ENCODE results near the gene CSAG1. TPM values are rescaled to one million over a fixed set of nuclear protein-coding genes. Genes with fewer than 3 reads are reported as not detected.
"Not testable (repeated sequence)": the region's sequence is repeated elsewhere in the genome, so short reads cannot be mapped to it uniquely, and the experiment has no call there.

Gene CSAG1
- not detected for total RNA-seq

- Histone ChIP-seq H3K27ac (no peak within 1 kb of the TSS), H3K4me1 (no peaks in the 10 kb centered on the region), H3K27me3 (no peaks in the 10 kb centered on the region), H3K36me3 (no peaks in the 10 kb centered on the region), H3K9me3 (no peaks in the 10 kb centered on the region), H3K4me3 (no peak within 1 kb of the TSS)
- no peak for DNase-seq (ENCODE audit: low spot score)
- TF ChIP-seq CTCF (IDR thresholded peaks at IDR 0.05) = no peak
These were observed at the start of gene CSAG1, which contains the start of gene MAGEA12 for GRCh38 chrX:152733261-152733975. Gene CSAG1, minus strand, starts transcription at chrX:152733721. Its CDS starts 1,261 bp downstream, at chrX:152732460. Gene MAGEA12, plus strand, starts transcription at chrX:152733757. Its CDS starts 2,405 bp downstream, at chrX:152736162.

GRCh38 chrX:152769549-152770289, 36.2 kb upstream of the CSAG1 start, which contains the start of gene MAGEA6:
Gene MAGEA6, minus strand, starts transcription at chrX:152769689. Its CDS starts 2,039 bp downstream, at chrX:152767650.
- H3K4me1 ChIP-seq; H3K9me3 ChIP-seq; H3K27ac ChIP-seq; H3K27me3 ChIP-seq; H3K36me3 ChIP-seq; H3K4me3 ChIP-seq; DNase-seq (ENCODE audit: low spot score): not testable (repeated sequence)

GRCh38 chrX:152766562-152766961, 33.0 kb upstream of the CSAG1 start:
- not testable (repeated sequence) for H3K36me3 ChIP-seq; H3K27ac ChIP-seq; H3K27me3 ChIP-seq; H3K4me3 ChIP-seq; DNase-seq (ENCODE audit: low spot score); H3K4me1 ChIP-seq; H3K9me3 ChIP-seq

- H3K4me3 ChIP-seq; H3K4me1 ChIP-seq; H3K36me3 ChIP-seq; H3K9me3 ChIP-seq; DNase-seq (ENCODE audit: low spot score); H3K27me3 ChIP-seq; H3K27ac ChIP-seq: not testable (repeated sequence)
These were observed 28.1 kb upstream of the CSAG1 start for GRCh38 chrX:152761582-152761981.

- H3K4me1 ChIP-seq, H3K4me3 ChIP-seq, H3K27me3 ChIP-seq, H3K36me3 ChIP-seq, H3K27ac ChIP-seq, H3K9me3 ChIP-seq: not testable (repeated sequence)
- DNase-seq (ENCODE audit: low spot score) = peak; percentile 36
These were observed 26.0 kb upstream of the CSAG1 start for GRCh38 chrX:152759544-152759943.

GRCh38 chrX:152758918-152759317, 25.4 kb upstream of the CSAG1 start, which contains the start of gene CSAG3:
Gene CSAG3, plus strand, starts transcription at chrX:152759218.
- H3K4me3 ChIP-seq, H3K9me3 ChIP-seq: not testable (repeated sequence)

GRCh38 chrX:152754871-152755270, 21.4 kb upstream of the CSAG1 start:
- not testable (repeated sequence) for H3K9me3 ChIP-seq; H3K4me3 ChIP-seq; H3K27ac ChIP-seq; H3K27me3 ChIP-seq; DNase-seq (ENCODE audit: low spot score); H3K4me1 ChIP-seq; H3K36me3 ChIP-seq

More at GRCh38 chrX:152758918-152759317, 25.4 kb upstream of the CSAG1 start, which contains the start of gene CSAG3:
- H3K27me3 ChIP-seq; H3K4me1 ChIP-seq; H3K27ac ChIP-seq; H3K36me3 ChIP-seq; DNase-seq (ENCODE audit: low spot score): not testable (repeated sequence)

GRCh38 chrX:152753686-152754650, 20.4 kb upstream of the CSAG1 start, which contains the start of gene MAGEA2:
Gene MAGEA2, minus strand, starts transcription at chrX:152753842. Its CDS starts 2,479 bp downstream, at chrX:152751363.
- H3K36me3 ChIP-seq; DNase-seq (ENCODE audit: low spot score); H3K27me3 ChIP-seq; H3K4me1 ChIP-seq; H3K27ac ChIP-seq; H3K9me3 ChIP-seq; H3K4me3 ChIP-seq: not testable (repeated sequence)

- Histone ChIP-seq H3K4me3 (no peak overlapping the region), H3K27ac (no peak overlapping the region), H3K36me3 (no peaks in the 10 kb centered on the region), H3K27me3 (no peaks in the 10 kb centered on the region), H3K9me3 (no peaks in the 10 kb centered on the region), H3K4me1 (no peaks in the 10 kb centered on the region)
- TF ChIP-seq CTCF (IDR thresholded peaks at IDR 0.05) = no peak
- no peak for DNase-seq (ENCODE audit: low spot score)
These were observed 5.0 kb upstream of the CSAG1 start for GRCh38 chrX:152738560-152738959.

- H3K9me3 ChIP-seq; H3K27ac ChIP-seq; H3K4me3 ChIP-seq; H3K36me3 ChIP-seq; DNase-seq (ENCODE audit: low spot score); H3K27me3 ChIP-seq; H3K4me1 ChIP-seq: not testable (repeated sequence)
These were observed 3.0 kb upstream of the CSAG1 start for GRCh38 chrX:152736528-152736927.
